HuH-7 (cell line): ENCODE data around the gene BCKDHB.
"Not testable (repeated sequence)": the region's sequence is repeated elsewhere in the genome, so short reads cannot be mapped to it uniquely, and the experiment has no call there.

Experiments used
- DNase-seq: peaks from one replicate; pipeline ENCODE4 v3.0.0; 2011; ENCODE audit warnings: low spot score

The BCKDHB gene

GRCh38 chr6:80263585-80263984 lies 157.1 kb downstream of the BCKDHB start:
- DNase-seq: no peak

- DNase-seq: no peak
Observed at GRCh38 chr6:80268865-80269730, 162.6 kb downstream of the BCKDHB start.

- no peak for DNase-seq
Observed at GRCh38 chr6:80271074-80271473, 164.6 kb downstream of the BCKDHB start.

DNA sequence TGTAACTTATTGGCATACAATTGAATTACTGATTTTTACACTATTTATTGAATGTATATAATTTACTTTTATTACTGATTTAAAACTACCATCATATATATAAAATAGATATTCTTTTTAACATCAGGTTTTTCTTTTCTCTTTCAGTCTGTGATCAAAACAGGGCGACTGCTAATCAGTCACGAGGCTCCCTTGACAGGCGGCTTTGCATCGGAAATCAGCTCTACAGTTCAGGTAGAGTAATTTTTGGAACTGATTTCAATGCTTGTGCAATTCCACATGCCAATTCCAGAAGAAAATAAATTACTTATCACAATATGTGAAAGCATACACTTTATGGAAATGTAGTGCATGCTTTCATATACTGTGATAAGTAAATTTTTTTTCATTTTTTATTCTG lies 166.5 kb downstream of the BCKDHB start:
- no peak for DNase-seq

- DNase-seq: no peak
Observed at GRCh38 chr6:80276861-80277260, 170.4 kb downstream of the BCKDHB start.

GRCh38 chr6:80277501-80277900 lies 171.0 kb downstream of the BCKDHB start:
- no peak for DNase-seq

DNA sequence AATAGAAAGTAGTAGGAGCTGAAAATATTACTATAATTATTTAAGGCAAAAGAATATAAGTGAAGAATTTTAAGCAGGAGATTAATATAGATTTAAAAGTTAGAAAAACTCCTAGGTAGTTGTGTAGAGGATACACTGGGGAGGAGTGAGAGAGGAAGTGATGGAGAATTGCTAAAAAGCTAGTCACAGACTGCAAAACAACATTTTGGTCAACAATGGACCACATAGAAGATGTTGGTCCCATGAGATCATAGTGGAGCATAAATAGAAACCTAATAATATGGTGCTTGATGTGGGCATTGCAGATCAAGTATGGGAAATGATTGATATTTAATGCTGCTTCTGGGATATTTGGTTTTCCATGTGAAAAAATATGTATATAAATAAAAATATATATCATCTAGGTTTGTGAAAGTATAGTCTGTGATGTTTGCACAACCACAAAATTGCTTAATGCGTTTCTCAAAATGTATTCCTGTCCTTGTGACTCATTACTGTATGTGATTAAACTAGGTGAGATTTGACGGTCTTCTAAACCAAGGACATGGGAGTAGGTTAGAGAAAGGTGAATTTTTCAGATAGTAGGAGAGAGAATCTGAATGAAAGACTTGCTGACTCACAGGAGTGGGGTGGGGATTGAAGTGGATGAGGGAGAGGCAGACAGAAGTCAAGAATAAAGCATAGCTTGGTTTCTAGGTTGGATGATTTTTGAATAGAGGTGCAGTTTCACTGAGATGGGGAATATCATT lies 174.0 kb downstream of the BCKDHB start:
- DNase-seq: no peak

GRCh38 chr6:80282913-80283554 lies 176.6 kb downstream of the BCKDHB start:
- no peak for DNase-seq

DNA sequence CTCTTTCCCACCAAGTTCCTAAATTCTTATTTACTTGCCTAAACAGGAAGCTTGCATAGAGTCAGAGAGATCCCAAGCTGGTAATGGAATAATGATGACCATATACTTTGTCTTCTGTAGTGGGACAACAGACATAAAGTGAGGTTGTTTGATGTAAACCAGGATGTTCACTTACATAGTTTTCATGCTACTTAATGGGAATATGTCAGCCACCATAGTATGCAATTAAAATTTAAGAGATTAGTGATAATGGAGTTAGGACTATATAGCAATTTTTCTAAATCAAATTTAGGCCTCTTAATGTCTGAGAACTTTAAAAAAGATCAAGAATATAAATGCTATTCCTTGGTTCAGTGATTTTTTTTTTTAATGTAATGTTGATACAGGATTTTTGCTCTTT lies 180.6 kb downstream of the BCKDHB start:
- no peak for DNase-seq

- no peak for DNase-seq
Observed at GRCh38 chr6:80287607-80288006, 181.1 kb downstream of the BCKDHB start.

DNA sequence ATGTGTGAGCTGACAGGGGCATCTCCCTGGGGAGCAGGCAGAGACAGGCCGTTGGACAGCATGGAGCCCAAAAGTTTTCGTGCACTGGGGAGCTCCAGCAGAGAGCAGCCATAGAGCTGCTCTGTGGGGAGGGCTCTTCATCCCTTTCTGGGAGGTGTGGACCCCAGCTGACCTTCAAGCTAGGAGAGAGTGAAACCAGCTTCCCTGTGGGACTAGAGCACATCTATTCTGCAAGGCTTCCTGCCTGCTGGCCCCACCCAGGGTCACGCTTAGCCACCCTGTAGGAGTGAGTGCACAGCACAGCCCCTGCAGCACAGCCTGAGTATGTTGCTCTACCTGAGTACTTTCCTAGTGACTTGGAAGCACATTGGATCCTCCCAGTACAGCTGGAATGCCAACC lies 183.3 kb downstream of the BCKDHB start:
- DNase-seq: no peak

GRCh38 chr6:80294531-80294930 lies 188.1 kb downstream of the BCKDHB start:
- not testable (repeated sequence) for DNase-seq

DNA sequence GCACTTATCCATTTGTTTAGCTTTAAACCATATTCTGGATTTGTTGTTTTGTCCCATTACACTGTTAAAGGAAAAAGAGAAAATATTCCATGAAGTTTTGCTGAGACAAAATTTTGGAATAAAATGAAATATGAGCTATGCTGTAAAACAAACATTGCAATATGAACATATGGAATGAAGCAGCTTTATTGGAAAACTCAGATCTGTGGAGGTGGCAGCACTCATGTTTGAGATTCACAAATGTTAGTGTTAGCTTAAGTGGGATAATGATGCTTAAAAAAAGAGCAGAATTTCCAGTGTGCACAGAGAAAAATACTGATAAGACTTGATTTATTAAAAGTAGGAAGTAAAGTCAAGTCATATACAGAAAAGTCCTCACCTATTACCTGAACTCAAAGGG lies 196.2 kb downstream of the BCKDHB start:
- DNase-seq: no peak

DNA sequence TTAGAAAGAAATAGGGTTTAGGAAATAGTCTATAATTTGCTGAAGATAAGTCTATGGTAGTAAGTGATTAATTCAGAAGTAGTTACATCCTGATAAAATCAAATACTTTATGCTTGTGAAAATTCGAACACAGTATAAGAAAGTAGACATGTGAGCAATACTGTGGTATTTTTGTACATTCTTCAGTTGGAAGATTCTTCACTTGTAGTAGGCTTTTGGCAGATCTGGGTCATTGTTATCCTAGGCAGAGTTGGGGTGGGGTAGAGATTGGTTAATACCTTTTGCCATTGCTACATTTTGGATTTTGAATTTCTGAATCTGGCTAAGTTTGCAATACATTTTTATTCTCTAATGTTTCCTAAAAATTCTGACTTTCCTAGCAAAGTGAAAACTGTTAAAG lies 197.5 kb downstream of the BCKDHB start:
- DNase-seq: no peak

DNA sequence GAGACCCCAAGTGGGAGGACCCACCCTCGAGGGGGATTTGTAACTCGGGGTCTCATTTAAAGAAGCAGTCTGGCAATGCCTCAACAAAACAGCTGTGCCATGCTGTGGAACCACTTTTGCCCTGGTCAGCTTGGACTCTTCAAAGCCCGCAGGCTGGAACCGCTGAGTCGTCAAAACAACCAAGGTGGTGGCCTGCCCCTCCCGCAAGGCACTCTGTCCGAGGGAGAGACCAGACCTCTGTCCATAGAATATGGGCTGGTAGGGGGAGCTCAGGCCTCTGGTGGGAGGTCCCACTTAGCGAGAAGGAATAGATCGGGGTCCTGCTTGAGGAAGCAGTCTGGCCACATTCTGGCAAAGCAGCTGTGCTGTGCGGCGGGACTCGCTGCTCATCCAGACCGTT lies 208.1 kb downstream of the BCKDHB start:
- no peak for DNase-seq

DNA sequence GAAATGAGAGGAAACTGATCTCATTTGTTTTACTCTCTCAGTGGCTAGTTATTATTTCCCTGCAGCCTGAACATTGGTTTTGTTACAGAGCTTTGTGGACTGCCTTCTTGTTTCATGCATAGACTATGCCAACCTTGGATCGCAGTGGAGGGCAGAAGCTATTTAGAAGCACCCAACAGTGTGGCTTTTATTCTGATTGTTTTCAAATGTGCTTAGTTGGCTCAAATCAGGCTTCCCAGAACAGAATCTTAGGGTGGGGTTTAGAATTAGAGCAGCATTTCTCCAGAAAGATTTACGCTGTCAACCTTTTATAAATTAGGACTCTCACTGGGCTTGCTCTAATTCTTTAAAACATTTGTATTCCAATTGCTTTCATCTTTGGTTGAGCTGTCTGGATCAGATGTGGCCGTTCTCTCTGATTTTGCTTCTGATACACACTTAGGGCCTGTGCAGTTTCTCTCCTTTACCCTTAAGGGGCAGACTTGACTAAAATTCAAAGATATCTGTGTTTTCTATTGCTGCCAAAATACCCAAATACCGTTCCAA lies 210.3 kb downstream of the BCKDHB start:
- no peak for DNase-seq

DNA sequence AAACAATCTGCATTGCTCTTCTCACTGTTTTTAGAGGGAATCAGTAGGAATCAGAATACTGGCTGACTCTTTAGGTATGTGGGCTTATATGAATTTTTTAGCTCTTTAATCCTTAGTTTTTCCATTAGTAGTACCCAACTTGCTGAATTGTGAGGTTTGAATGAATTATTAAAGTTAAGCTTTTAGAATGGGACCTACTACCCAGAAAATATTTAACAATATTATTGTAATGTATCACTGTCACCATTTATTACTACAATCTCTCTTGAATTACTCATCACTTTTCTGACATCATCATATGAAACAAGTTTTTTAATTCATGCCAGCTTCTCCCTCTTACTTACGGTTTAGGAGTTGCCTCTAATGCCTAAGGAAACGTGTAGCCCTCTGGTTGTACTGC lies 212.7 kb downstream of the BCKDHB start:
- no peak for DNase-seq

DNA sequence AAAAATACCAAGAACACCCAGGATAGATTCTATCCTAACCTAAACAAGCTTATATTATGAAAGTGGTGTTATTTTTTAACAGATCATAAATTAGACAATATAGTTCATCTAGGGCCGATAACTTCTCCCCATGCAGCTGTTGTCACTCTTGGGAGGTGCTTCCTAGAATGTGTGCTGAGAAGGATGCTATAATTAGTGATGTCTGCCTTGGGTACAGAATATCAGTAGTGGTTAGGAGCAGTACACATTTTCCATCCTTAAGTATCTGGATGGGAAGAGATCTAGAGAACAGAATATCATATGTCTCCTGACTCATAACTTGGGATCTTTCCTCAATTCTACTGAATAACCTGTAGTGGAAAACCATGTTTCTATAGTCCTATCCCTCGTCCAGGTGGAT lies 214.5 kb downstream of the BCKDHB start:
- no peak for DNase-seq

- DNase-seq: no peak
Observed at GRCh38 chr6:80325742-80326141, 219.3 kb downstream of the BCKDHB start.

DNA sequence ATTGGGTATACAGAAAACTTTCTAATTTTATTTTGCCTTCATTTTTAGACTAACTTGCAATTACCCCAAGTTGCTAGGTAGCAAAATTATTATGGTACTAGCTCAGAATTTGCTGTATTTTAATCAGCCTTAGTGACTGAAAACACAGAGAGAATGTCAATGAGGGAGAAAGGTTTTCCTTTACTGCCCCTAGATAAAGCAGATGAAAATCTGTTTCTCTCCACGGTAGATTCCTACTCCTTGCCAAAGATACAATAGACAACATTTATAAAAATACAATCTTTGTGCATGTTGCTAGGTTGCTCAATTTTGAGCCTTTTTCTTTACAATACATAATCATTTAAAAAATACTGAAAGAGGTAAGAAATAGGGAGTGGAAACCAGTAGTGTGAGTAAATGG lies 222.2 kb downstream of the BCKDHB start:
- DNase-seq: no peak

- no peak for DNase-seq
Observed at GRCh38 chr6:80329496-80329895, 223.0 kb downstream of the BCKDHB start.

DNA sequence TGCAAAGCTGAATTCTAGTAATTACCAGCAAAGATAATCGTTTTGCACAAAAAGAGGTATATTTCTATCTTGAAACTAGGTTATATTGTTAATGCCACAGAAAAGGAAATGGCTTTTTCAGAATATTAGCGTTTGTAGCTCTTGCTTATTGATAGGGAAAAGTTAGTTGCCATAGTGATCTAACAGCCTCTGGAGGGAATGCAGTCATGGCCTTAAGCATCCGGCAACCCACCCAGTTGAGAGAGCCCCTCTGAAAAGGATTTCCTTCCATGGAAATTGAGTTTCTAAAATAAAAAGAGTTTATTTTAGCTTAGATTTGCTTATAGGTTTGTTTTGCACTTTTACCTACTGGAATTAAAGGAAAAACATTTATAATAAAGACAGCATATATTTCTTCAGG lies 224.5 kb downstream of the BCKDHB start:
- no peak for DNase-seq

- no peak for DNase-seq
Observed at GRCh38 chr6:80331522-80331921, 225.1 kb downstream of the BCKDHB start.
